NCI-H2029 treated with DMSO at 0.1 percent for 48 hours (cell line): Measurements from ENCODE around the gene PCDHA8.
A peak's percentile ranks its signal among the peaks of the same experiment; 100 is the strongest.
"Not testable (repeated sequence)": the region's sequence is repeated elsewhere in the genome, so short reads cannot be mapped to it uniquely, and the experiment has no call there.

Experiments
- DNase-seq: peaks from one replicate; lab custom pipeline; 2025; lab: John Stamatoyannopoulos, UW

Gene PCDHA8

DNA sequence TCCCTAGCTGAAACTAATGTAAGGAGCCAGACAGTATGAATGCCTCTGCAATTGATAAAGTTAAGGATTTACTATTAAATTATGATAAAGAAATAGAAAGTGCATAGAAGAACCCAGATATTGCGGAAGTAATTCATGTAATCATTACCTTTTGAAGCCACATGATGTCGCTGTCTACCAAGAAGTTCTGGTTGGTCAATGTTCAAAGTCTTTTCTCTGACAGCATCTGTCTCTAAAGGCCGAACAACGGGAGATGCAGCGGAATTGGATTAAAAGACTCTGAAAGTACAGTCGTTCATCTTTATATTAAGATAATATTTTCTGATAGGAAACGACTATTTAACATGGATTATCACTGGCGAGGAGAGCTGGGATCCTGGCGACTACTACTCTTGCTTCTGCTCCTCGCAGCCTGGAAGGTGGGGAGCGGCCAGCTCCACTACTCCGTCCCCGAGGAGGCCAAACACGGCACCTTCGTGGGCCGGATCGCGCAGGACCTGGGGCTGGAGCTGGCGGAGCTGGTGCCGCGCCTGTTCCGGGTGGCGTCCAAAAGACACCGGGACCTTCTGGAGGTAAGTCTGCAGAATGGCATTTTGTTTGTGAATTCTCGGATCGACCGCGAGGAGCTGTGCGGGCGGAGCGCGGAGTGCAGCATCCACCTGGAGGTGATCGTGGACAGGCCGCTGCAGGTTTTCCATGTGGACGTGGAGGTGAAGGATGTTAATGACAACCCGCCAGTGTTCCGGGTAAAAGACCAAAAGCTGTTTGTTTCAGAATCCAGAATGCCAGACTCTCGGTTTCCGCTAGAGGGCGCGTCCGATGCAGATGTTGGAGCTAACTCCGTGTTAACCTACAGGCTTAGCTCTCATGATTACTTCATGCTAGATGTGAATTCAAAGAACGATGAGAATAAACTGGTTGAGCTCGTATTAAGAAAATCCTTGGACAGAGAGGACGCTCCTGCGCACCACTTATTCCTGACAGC lies at the start of gene PCDHA8:
Gene PCDHA8 (plus strand): TSS at position 210 of the 985 bp plus-strand sequence. CDS start 135 bp downstream, at position 345.
- peak; percentile 49 for DNase-seq

DNA sequence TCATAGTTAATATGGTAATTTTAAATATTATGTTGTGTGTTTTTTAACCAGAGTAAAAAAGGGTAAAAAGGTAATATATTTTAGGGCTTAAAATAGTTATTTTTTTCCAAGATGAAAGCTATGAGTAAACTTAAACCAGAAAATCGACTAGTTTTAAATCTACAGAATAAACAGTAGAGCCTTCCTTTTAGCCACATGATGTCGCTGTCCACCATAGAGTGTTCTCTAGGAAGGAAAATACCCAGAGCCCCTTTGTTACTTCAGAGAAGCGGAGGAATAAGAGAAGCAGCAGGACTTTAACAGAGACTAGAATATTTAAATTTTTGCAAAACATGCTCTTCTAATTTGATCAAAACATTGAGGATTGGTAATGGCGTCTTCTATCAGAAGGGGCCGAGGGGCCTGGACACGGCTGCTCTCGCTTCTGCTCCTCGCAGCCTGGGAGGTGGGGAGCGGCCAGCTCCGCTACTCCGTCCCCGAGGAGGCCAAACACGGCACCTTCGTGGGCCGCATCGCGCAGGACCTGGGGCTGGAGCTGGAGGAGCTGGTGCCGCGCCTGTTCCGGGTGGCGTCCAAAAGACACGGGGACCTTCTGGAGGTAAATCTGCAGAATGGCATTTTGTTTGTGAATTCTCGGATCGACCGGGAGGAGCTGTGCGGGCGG lies 46.3 kb upstream of the PCDHA8 start, which contains the start of gene PCDHA2:
Gene PCDHA2 (plus strand): TSS at position 258 of the 664 bp plus-strand sequence.
- DNase-seq = no peak

- DNase-seq = no peak
Observed at GRCh38 chr5:140795259-140795641, 45.7 kb upstream of the PCDHA8 start.

- not testable (repeated sequence) for DNase-seq
Observed at GRCh38 chr5:140796072-140796717, 44.8 kb upstream of the PCDHA8 start.

DNA sequence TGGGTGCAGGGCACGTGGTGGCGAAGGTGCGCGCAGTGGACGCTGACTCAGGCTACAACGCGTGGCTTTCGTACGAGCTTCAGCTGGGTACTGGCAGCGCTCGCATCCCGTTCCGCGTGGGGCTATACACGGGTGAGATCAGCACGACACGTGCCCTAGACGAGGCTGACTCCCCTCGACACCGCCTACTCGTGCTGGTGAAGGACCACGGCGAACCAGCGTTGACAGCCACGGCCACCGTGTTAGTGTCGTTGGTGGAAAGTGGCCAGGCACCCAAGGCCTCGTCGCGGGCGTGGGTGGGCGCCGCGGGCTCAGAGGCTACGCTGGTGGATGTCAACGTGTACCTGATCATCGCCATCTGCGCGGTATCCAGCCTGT lies 44.3 kb upstream of the PCDHA8 start:
- DNase-seq = no peak

GRCh38 chr5:140800816-140801493 lies 40.0 kb upstream of the PCDHA8 start, which contains the start of gene PCDHA3:
TSS of gene PCDHA3 (plus strand) at chr5:140801057.
- peak; percentile 43 for DNase-seq

- no peak for DNase-seq
Observed at GRCh38 chr5:140801494-140801841, 39.5 kb upstream of the PCDHA8 start.

DNA sequence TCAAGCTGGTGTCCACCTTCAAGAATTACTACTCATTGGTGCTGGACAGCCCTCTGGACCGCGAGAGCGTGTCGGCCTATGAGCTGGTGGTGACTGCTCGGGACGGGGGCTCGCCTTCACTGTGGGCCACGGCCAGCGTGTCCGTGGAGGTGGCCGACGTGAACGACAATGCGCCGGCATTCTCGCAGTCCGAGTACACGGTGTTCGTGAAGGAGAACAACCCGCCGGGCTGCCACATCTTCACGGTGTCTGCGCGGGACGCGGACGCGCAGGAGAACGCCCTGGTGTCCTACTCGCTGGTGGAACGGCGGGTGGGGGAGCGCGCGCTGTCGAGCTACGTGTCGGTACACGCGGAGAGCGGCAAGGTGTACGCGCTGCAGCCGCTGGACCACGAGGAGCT lies 38.6 kb upstream of the PCDHA8 start:
- DNase-seq = not testable (repeated sequence)

DNA sequence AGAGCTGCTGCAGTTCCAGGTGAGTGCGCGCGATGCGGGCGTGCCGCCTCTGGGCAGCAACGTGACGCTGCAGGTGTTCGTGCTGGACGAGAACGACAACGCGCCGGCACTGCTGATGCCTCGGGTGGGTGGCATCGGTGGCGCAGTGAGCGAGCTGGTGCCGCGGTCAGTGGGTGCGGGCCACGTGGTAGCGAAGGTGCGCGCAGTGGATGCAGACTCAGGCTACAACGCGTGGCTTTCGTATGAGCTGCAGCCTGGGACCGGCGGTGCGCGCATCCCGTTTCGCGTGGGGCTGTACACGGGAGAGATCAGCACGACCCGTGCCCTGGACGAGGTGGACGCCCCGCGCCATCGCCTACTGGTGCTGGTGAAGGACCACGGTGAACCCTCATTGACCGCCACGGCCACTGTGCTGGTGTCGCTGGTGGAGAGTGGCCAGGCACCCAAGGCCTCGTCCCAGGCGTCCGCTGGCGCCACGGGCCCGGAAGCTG lies 38.2 kb upstream of the PCDHA8 start:
- DNase-seq = no peak

- DNase-seq = peak; percentile 25
Observed at GRCh38 chr5:140806834-140807775, 33.9 kb upstream of the PCDHA8 start, which contains the start of gene PCDHA4. TSS of gene PCDHA4 (plus strand) at chr5:140807068.

DNA sequence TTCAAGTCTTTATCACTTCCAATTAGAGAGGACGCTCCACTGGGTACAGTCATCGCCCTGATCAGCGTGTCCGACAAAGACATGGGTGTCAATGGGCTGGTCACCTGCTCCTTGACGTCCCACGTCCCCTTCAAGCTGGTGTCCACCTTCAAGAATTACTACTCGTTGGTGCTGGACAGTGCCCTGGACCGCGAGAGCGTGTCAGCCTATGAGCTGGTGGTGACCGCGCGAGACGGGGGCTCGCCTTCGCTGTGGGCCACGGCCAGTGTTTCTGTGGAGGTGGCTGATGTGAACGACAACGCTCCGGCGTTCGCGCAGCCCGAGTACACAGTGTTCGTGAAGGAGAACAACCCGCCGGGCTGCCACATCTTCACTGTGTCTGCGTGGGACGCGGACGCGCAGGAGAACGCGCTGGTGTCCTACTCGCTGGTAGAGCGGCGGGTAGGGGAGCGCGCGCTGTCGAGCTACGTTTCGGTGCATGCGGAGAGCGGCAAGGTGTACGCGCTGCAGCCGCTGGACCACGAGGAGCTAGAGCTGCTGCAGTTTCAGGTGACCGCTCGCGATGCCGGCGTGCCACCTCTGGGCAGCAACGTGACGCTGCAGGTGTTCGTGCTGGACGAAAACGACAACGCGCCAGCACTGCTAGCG lies 32.6 kb upstream of the PCDHA8 start:
- DNase-seq = not testable (repeated sequence)

GRCh38 chr5:140808889-140809291 lies 32.1 kb upstream of the PCDHA8 start:
- no peak for DNase-seq

DNA sequence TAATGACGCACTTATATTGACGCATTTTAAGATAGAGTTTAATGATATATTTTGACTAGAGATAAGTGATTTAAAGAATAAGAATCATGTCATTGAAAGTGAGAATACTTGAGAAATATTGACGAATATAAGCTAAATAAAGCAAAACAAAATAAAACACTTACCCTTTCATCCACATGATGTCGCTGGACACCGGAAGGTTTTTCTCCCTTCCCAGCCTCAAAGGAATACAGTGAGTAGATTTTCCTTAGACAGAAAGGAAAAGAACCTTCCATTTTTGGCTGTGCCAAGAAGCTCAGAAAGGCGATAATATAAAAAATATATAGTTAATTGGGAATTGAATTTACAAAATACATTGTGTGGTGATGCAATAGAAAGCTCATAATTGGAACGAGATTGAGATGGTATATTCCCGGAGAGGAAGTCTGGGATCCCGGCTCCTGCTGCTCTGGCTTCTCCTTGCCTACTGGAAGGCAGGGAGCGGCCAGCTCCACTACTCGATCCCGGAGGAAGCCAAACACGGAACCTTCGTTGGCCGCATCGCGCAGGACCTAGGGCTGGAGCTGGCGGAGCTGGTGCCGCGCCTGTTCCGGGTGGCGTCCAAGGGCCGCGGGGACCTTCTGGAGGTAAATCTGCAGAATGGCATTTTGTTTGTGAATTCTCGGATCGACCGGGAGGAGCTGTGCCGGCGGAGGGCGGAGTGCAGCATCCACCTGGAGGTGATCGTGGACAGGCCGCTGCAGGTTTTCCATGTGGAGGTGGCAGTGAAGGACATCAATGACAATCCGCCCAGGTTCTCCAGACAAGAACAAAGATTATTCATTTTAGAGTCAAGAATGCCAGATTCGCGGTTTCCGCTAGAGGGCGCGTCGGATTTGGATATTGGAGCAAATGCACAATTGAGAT lies 19.4 kb upstream of the PCDHA8 start, which contains the start of gene PCDHA5:
Gene PCDHA5 (plus strand): TSS at position 239 of the 906 bp plus-strand sequence.
- DNase-seq = no peak

- DNase-seq = no peak
Observed at GRCh38 chr5:140822281-140822629, 18.7 kb upstream of the PCDHA8 start.

- DNase-seq = not testable (repeated sequence)
Observed at GRCh38 chr5:140822969-140823368, 18.0 kb upstream of the PCDHA8 start.

- no peak for DNase-seq
Observed at GRCh38 chr5:140823475-140823874, 17.5 kb upstream of the PCDHA8 start.

GRCh38 chr5:140827704-140828361 lies 13.2 kb upstream of the PCDHA8 start, which contains the start of gene PCDHA6:
TSS of gene PCDHA6 (plus strand) at chr5:140827960. CDS start at chr5:140828092, 132 bp downstream.
- DNase-seq = no peak

GRCh38 chr5:140828362-140828737 lies 12.6 kb upstream of the PCDHA8 start:
- DNase-seq = no peak
